ENCODE measurements around the gene WNT11.

DNA sequence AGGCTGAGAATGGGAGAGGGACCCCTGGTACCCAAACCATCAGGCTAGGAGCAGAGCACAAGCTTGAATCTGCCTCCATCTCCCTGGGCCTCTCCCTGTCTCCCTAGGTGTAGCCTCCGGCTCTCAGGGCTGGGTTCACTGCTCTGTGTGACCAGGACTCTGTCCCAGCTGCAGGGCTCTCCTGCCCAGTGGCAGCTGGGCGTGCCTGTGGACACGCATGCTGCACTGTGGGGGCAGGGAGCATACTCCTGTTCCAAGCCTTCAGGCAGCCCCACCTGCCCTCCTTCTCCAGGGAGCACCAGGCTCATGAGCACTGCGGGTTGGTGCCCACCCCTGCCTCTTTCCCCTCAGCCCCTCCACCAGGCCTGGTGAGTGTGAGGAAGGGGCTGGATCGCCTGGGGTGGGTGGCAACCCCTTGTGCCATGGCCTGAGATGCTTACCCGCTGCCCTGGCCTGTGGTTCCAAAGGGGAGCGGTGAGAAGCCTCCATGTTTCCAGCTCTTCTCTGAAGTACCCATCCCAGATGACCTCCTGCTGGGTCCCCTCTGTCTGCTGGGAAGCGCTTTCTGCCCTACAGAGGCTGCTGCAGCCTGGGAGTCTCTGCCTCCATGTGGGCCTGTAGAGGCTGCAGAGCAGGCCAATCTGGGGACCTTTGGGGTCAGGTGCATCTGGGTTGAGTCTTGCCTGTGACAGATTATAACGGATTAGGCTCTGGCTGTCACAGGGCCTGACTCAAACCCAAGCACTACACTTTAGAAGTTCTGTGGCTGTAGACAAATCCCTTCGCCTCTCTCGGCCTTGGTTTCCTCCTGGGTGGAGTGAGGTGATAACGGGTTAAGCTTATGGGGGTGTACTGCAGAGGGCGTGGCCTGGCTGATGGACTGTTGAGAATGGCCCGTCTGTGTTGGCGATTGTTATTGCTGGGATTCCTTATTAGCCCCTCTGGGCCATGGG, 43.7 kb downstream of the WNT11 start:
- TF ChIP-seq, protein P1, sequence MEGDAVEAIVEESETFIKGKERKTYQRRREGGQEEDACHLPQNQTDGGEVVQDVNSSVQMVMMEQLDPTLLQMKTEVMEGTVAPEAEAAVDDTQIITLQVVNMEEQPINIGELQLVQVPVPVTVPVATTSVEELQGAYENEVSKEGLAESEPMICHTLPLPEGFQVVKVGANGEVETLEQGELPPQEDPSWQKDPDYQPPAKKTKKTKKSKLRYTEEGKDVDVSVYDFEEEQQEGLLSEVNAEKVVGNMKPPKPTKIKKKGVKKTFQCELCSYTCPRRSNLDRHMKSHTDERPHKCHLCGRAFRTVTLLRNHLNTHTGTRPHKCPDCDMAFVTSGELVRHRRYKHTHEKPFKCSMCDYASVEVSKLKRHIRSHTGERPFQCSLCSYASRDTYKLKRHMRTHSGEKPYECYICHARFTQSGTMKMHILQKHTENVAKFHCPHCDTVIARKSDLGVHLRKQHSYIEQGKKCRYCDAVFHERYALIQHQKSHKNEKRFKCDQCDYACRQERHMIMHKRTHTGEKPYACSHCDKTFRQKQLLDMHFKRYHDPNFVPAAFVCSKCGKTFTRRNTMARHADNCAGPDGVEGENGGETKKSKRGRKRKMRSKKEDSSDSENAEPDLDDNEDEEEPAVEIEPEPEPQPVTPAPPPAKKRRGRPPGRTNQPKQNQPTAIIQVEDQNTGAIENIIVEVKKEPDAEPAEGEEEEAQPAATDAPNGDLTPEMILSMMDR (IDR thresholded peaks at IDR 0.05; ENCODE audit: low read depth, low read length, poor library complexity, severe bottlenecking): no peak
- TF ChIP-seq EZH2phosphoT487 (IDR thresholded peaks at IDR 0.05; ENCODE audit: borderline replicate concordance, low read length): no peak

All from DOHH2 (cell line).